ENCODE results near the gene ACOX2.

- TF ChIP-seq, protein P1, sequence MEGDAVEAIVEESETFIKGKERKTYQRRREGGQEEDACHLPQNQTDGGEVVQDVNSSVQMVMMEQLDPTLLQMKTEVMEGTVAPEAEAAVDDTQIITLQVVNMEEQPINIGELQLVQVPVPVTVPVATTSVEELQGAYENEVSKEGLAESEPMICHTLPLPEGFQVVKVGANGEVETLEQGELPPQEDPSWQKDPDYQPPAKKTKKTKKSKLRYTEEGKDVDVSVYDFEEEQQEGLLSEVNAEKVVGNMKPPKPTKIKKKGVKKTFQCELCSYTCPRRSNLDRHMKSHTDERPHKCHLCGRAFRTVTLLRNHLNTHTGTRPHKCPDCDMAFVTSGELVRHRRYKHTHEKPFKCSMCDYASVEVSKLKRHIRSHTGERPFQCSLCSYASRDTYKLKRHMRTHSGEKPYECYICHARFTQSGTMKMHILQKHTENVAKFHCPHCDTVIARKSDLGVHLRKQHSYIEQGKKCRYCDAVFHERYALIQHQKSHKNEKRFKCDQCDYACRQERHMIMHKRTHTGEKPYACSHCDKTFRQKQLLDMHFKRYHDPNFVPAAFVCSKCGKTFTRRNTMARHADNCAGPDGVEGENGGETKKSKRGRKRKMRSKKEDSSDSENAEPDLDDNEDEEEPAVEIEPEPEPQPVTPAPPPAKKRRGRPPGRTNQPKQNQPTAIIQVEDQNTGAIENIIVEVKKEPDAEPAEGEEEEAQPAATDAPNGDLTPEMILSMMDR (IDR thresholded peaks at IDR 0.05; ENCODE audit: low read depth, low read length, poor library complexity, severe bottlenecking), result no peak
- no peak for TF ChIP-seq EZH2phosphoT487 (IDR thresholded peaks at IDR 0.05; ENCODE audit: borderline replicate concordance, low read length)
These were observed 7.6 kb upstream of the ACOX2 start for GRCh38 chr3:58544541-58544940.

All from DOHH2 (cell line).